ENCODE measurements around the gene WBP11. TPM values are rescaled to one million over a fixed set of nuclear protein-coding genes. Genes with fewer than 3 reads are reported as not detected.
"Not testable (repeated sequence)": the region's sequence is repeated elsewhere in the genome, so short reads cannot be mapped to it uniquely, and the experiment has no call there.

WBP11 gene
- total RNA-seq, 1 experiment from 2014 or later = 75.9 TPM

DNA sequence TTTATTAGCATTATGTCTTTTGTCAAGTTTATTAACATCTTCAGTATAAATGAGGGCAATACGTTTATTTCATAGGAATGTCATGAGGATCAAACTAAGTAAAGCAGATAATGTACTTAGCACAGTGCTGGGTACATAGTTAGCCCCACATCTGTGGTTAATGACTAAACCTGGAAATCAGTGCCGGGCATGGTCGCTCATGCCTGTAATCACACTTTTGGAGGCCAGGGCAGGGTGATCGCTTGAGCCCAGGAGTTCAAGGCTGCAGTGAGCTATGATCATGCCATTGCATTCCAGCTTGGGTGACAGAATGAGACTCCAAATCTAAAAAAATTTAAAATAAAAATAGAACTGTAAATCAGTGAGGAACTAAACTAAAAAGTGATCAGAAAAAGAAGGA lies 62.1 kb downstream of the WBP11 start:
- no TSS peak for BruUV-seq (replicated peaks)
- Mint-ChIP-seq H3K27me3 (ENCODE audit: unreplicated experiment) (no peaks in the 10 kb centered on the region), H3K9me3 (ENCODE audit: low read depth, unreplicated experiment) (peaks cover 18% of the 10 kb centered on the region), H3K36me3 (ENCODE audit: insufficient read depth, unreplicated experiment) (no peaks in the 10 kb centered on the region), H3K4me1 (ENCODE audit: low read depth, unreplicated experiment) (no peaks in the 10 kb centered on the region), H3K27ac (ENCODE audit: unreplicated experiment) (no peak overlapping the region), H3K4me3 (ENCODE audit: low read depth, unreplicated experiment) (no peak overlapping the region)
- intact Hi-C loops (cut with micrococcal nuclease; ENCODE audit: unreplicated experiment) = no loop called here
- TF ChIP-seq, protein P1, sequence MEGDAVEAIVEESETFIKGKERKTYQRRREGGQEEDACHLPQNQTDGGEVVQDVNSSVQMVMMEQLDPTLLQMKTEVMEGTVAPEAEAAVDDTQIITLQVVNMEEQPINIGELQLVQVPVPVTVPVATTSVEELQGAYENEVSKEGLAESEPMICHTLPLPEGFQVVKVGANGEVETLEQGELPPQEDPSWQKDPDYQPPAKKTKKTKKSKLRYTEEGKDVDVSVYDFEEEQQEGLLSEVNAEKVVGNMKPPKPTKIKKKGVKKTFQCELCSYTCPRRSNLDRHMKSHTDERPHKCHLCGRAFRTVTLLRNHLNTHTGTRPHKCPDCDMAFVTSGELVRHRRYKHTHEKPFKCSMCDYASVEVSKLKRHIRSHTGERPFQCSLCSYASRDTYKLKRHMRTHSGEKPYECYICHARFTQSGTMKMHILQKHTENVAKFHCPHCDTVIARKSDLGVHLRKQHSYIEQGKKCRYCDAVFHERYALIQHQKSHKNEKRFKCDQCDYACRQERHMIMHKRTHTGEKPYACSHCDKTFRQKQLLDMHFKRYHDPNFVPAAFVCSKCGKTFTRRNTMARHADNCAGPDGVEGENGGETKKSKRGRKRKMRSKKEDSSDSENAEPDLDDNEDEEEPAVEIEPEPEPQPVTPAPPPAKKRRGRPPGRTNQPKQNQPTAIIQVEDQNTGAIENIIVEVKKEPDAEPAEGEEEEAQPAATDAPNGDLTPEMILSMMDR (IDR thresholded peaks at IDR 0.05; ENCODE audit: unreplicated experiment) = no peak
- no peak for DNase-seq
- CTCF ChIA-PET = no interaction called here

DNA sequence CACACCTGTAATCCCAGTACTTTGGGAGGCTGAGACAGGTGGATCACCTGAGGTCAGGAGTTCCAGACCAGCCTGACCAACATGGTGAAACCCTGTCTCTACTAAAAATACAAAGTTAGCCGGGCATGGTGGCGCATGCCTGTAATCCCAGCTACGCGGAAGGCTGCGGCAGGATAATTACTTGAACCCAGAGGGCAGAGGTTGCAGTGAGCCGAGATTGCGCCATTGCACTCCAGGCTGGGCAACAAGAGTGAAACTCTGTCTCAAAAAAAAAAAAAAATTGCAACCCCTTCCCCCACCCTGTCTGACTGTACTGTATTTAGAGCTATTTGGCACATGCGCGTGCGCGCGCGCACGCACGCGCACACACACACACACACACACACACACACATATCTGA lies 66.8 kb downstream of the WBP11 start:
- H3K27me3 Mint-ChIP-seq (ENCODE audit: unreplicated experiment); H3K4me1 Mint-ChIP-seq (ENCODE audit: low read depth, unreplicated experiment); CTCF ChIA-PET; intact Hi-C loops (cut with micrococcal nuclease; ENCODE audit: unreplicated experiment); H3K9me3 Mint-ChIP-seq (ENCODE audit: low read depth, unreplicated experiment); H3K36me3 Mint-ChIP-seq (ENCODE audit: insufficient read depth, unreplicated experiment); H3K27ac Mint-ChIP-seq (ENCODE audit: unreplicated experiment); DNase-seq; BruUV-seq (replicated peaks); H3K4me3 Mint-ChIP-seq (ENCODE audit: low read depth, unreplicated experiment): not testable (repeated sequence)

Other genes with a start within 250 kb of the WBP11 start
- 75.3 and 98.1 TPM in 2 replicates for gene PLBD1, start 235.6 kb downstream of the WBP11 start, total RNA-seq (2022)
- gene GUCY2C, start 106.9 kb downstream of the WBP11 start, total RNA-seq (2022) = not detected in 2 replicates
- 0.95 and 1.2 TPM in 2 replicates for gene C12orf60, start 192 bp upstream of the WBP11 start, total RNA-seq (2022)
- gene SMCO3, start 10.7 kb upstream of the WBP11 start, total RNA-seq (2022) = not detected in 2 replicates
- gene ART4, start 40.0 kb upstream of the WBP11 start, total RNA-seq (2022) = not detected in 2 replicates
- gene MGP, start 82.4 kb upstream of the WBP11 start, total RNA-seq (2022) = 0.64 TPM in 1 of 2 replicates, not detected in the other
- gene ERP27, start 135.1 kb upstream of the WBP11 start, total RNA-seq (2022) = 0.17 and 2.3 TPM in 2 replicates
- gene ARHGDIB, start 158.1 kb upstream of the WBP11 start, total RNA-seq (2022) = 23.5 and 23.6 TPM in 2 replicates
- gene PDE6H, start 169.6 kb upstream of the WBP11 start, total RNA-seq (2022) = not detected in 2 replicates

Measured in Calu3 (cell line).